A549 (cell line): ENCODE results near the gene BABAM2.
"Not testable (repeated sequence)": the region's sequence is repeated elsewhere in the genome, so short reads cannot be mapped to it uniquely, and the experiment has no call there.

Experiments used
- CTCF ChIP-seq: fragments of >200 bp; sonication (Bioruptor Twin); formaldehyde crosslinking; IDR thresholded peaks from 3 replicates; pipeline ENCODE4 v1.5.1; 2016
- RAD21 ChIP-seq, 2 experiments: fragments of >200 bp in 1 of 2; sonication (Bioruptor Twin) in 1 of 2; formaldehyde crosslinking in 1 of 2; IDR thresholded peaks in 1 of 2; conservative IDR thresholded peaks in 1 of 2; 2 replicates in 1 of 2; 3 replicates in 1 of 2; pipeline ENCODE4 v1.6.1; 2012 to 2018; ENCODE audit warnings: inconsistent platforms in 1 of 2
- USF2 ChIP-seq: fragments of 450-650 bp; IDR thresholded peaks from 2 replicates; pipeline ENCODE4 v1.6.1; 2014; ENCODE audit warnings: antibody characterized with exemption

- not testable (repeated sequence) for TF ChIP-seq RAD21 (conservative IDR thresholded peaks at IDR 0.05 in 1 of 2, IDR thresholded peaks at IDR 0.05 in 1 of 2); CTCF; USF2
These were observed 8.5 kb upstream of the BABAM2 start for GRCh38 chr2:27881815-27882583.
